HepG2 (cell line): ENCODE results near the gene SPATA25. TPM values are rescaled to one million over a fixed set of nuclear protein-coding genes. Genes with fewer than 3 reads are reported as not detected.

Experiments used
- AKNA ChIP-seq: sonication (generic); formaldehyde crosslinking; IDR thresholded peaks from 2 replicates; pipeline ENCODE4 v1.4.0; 2020; ENCODE audit warnings: missing genetic modification reagents, borderline replicate concordance
- EP300 ChIP-seq, 3 experiments: sonication (generic) in 1 of 3; formaldehyde crosslinking in 1 of 3; IDR thresholded peaks; 2 replicates each; pipeline versions ENCODE4 v1.5.1 to v1.6.1; 2011 to 2020; ENCODE audit warnings: low read depth in 2 of 3, low read length in 2 of 3, borderline replicate concordance in 1 of 3, improper control_type of control experiment in 1 of 3, mild to moderate bottlenecking in 1 of 3, missing genetic modification reagents in 1 of 3, moderate library complexity in 1 of 3
- HNF1A ChIP-seq, 2 experiments: sonication (generic) in 1 of 2; formaldehyde crosslinking in 1 of 2; IDR thresholded peaks; 2 replicates each; pipeline versions ENCODE4 v1.4.0 to v1.6.1; 2016 to 2020; ENCODE audit warnings: borderline replicate concordance in 1 of 2, low read depth in 1 of 2, mild to moderate bottlenecking in 1 of 2, missing genetic modification reagents in 1 of 2
- NFIC ChIP-seq: IDR thresholded peaks from 2 replicates; pipeline ENCODE4 v1.6.1; 2012; ENCODE audit warnings: mild to moderate bottlenecking, low read length, inconsistent platforms
- RFXAP ChIP-seq: sonication (generic); formaldehyde crosslinking; IDR thresholded peaks from 2 replicates; pipeline ENCODE4 v1.4.0; 2020; ENCODE audit warnings: missing genetic modification reagents, borderline replicate concordance
- SRSF4 ChIP-seq: fragments of 200-400 bp; formaldehyde crosslinking; IDR thresholded peaks from one replicate; pipeline ENCODE4 v1.6.1; 2018; ENCODE audit warnings: mild to moderate bottlenecking, low read depth, low read length, moderate library complexity; ENCODE audit not compliant: poor library complexity, severe bottlenecking
- TSC22D2 ChIP-seq: sonication (generic); formaldehyde crosslinking; IDR thresholded peaks from 2 replicates; pipeline ENCODE4 v1.5.1; 2020; ENCODE audit warnings: missing genetic modification reagents, mild to moderate bottlenecking, borderline replicate concordance
- ZNF121 ChIP-seq: sonication (generic); formaldehyde crosslinking; IDR thresholded peaks from 2 replicates; pipeline ENCODE4 v1.5.0; 2020; ENCODE audit warnings: mild to moderate bottlenecking, missing genetic modification reagents
- ZNF124 ChIP-seq: sonication (generic); formaldehyde crosslinking; IDR thresholded peaks from 2 replicates; pipeline ENCODE4 v1.4.0; 2020; ENCODE audit warnings: missing genetic modification reagents
- ZNF280D ChIP-seq: sonication (generic); formaldehyde crosslinking; IDR thresholded peaks from 2 replicates; pipeline ENCODE4 v1.5.1; 2020; ENCODE audit warnings: mild to moderate bottlenecking, missing genetic modification reagents
- ZNF570 ChIP-seq: sonication (generic); formaldehyde crosslinking; IDR thresholded peaks from 2 replicates; pipeline ENCODE4 v1.4.0; 2020; ENCODE audit warnings: mild to moderate bottlenecking, missing genetic modification reagents, borderline replicate concordance
- ZNF674 ChIP-seq: sonication (generic); formaldehyde crosslinking; IDR thresholded peaks from 2 replicates; pipeline ENCODE4 v1.5.0; 2020; ENCODE audit warnings: low read depth, mild to moderate bottlenecking, missing genetic modification reagents
- ZNF781 ChIP-seq: sonication (generic); formaldehyde crosslinking; IDR thresholded peaks from 2 replicates; pipeline ENCODE4 v1.5.1; 2020; ENCODE audit warnings: borderline replicate concordance, mild to moderate bottlenecking, missing genetic modification reagents; ENCODE audit errors: not compliant biosample characterization
- polyA plus RNA-seq, 8 experiments: library from polyadenylated mRNA; depleted of rRNA in 3 of 8; stranded (reverse) in 7 of 8; unstranded in 1 of 8; fragments of >200 nt; fragmentation: Illumina TruSeq in 4 of 8; extraction: Trizol in 4 of 8; gene quantifications; 2 replicates each; pipeline versions ENCODE4 v1.2.1 to v1.2.3, GENCODE V29; 2011 to 2016; ENCODE audit warnings: low read depth in 4 of 8, missing spikeins in 1 of 8, mixed read lengths in 1 of 8; ENCODE audit not compliant: insufficient read depth in 1 of 8
- total RNA-seq, 5 experiments: library from RNA; depleted of rRNA; stranded (reverse); fragments of >200 nt; fragmentation: Illumina TruSeq; extraction: Trizol; gene quantifications; 2 replicates each; pipeline ENCODE4 v1.2.3, GENCODE V29; 2016; ENCODE audit warnings: low read depth in 1 of 5

Gene SPATA25
- total and polyA plus RNA-seq, 2 of the 13 experiments (the other 11 are each of a cell fraction or from before 2014, with no cell fraction given), result 4.8 to 7.6 TPM

DNA sequence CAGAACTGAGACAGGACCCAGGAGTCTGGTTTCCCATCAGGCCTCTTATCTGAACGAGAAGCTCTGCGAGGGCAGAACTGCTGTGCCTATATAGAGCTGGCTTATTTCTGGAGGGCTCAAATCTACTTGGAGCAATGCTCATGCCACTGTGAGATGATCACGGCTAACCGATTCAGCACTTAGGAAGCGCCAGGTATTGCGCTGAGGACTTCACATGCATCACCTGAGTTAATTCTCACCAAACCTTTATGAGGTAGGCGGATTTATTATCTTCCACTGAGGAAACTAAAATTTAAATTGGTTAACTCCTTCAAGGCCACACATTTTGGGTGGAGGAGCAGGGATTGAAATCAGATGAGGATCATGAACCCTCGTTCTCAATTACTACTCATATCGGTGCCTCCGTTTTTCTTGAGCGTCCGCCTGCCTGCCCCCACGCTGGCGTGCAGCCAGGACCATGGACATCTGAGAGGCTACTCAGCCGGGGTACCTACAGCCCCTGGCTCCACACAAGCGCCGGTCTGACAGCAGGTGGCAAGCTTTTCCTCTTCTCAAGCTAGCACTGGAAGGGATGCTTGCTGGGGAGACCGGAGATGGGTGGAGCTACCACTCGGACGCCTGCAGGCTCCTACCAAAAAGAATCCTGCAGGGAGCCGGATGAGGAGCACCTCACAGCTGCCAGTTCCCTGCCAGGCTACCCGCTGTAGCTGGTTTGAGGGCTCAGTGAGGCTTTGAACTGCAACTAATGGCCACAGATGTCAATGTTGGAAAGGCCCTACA, 46.0 kb upstream of the SPATA25 start (continued):
- no peak for TF ChIP-seq SRSF4
- TF ChIP-seq HNF1A (IDR thresholded peaks at IDR 0.05; ENCODE audit: low read depth), result no peak
- TF ChIP-seq HNF1A (CRISPR knock-in tag; IDR thresholded peaks at IDR 0.05; ENCODE audit: borderline replicate concordance), result no peak
- 0 out of 2 replicates have a peak, but pooled peaks have one; percentile 77 for TF ChIP-seq NFIC
- TF ChIP-seq TSC22D2 (CRISPR knock-in tag), result peak; percentile 23; the same call in 1 of the 2 replicates
- peak; percentile 46; the same call in 1 of the 2 replicates for TF ChIP-seq ZNF124 (CRISPR knock-in tag)
- peak; percentile 77 for TF ChIP-seq ZNF781 (CRISPR knock-in tag)
- TF ChIP-seq RFXAP, result 0 out of 2 replicates have a peak, but pooled peaks have one; percentile 23
- TF ChIP-seq EP300 (IDR thresholded peaks at IDR 0.05; ENCODE audit: low read depth in 2 of 2, low read length in 2 of 2), result no peak
- no peak; the same call in 1 of the 2 replicates for TF ChIP-seq EP300 (CRISPR knock-in tag; IDR thresholded peaks at IDR 0.05; ENCODE audit: borderline replicate concordance)
- TF ChIP-seq ZNF570 (CRISPR knock-in tag), result no peak
- no peak for TF ChIP-seq ZNF121
- TF ChIP-seq ZNF674 (CRISPR knock-in tag), result 0 out of 2 replicates have a peak, but pooled peaks have one; percentile 36
- TF ChIP-seq ZNF280D, result no peak; the same call in 1 of the 2 replicates
- TF ChIP-seq AKNA, result no peak
